HEK293 (cell line): Measurements from ENCODE around the gene PSMB4.

Experiments
- HOXD13 ChIP-seq: sonication (generic); formaldehyde crosslinking; IDR thresholded peaks from 2 replicates; pipeline ENCODE4 v1.8.0; 2022; ENCODE audit warnings: missing genetic modification reagents, borderline replicate concordance
- INSM2 ChIP-seq: fragments of 450-650 bp; formaldehyde crosslinking; IDR thresholded peaks from 2 replicates; pipeline ENCODE4 v1.5.1; 2016; ENCODE audit warnings: missing biosample characterization, missing genetic modification characterization
- PRDM4 ChIP-seq: fragments of 450-650 bp; formaldehyde crosslinking; IDR thresholded peaks from 2 replicates; pipeline ENCODE4 v1.5.1; 2017; ENCODE audit warnings: missing biosample characterization, missing genetic modification characterization
- SCRT2 ChIP-seq: fragments of 450-650 bp; formaldehyde crosslinking; IDR thresholded peaks from 2 replicates; pipeline ENCODE4 v1.5.1; 2016; ENCODE audit warnings: missing biosample characterization, missing genetic modification characterization
- SP7 ChIP-seq: fragments of 450-650 bp; formaldehyde crosslinking; IDR thresholded peaks from 2 replicates; pipeline ENCODE4 v1.5.1; 2016; ENCODE audit warnings: missing biosample characterization, missing genetic modification characterization
- WT1 ChIP-seq: fragments of 450-650 bp; formaldehyde crosslinking; IDR thresholded peaks from 2 replicates; pipeline ENCODE4 v1.5.1; 2016; ENCODE audit warnings: missing biosample characterization, missing genetic modification characterization
- ZBTB10 ChIP-seq: fragments of 450-650 bp; formaldehyde crosslinking; IDR thresholded peaks from 2 replicates; pipeline ENCODE4 v1.5.1; 2016; ENCODE audit warnings: missing biosample characterization, missing genetic modification characterization
- ZBTB44 ChIP-seq: fragments of 450-650 bp; IDR thresholded peaks from 2 replicates; pipeline ENCODE4 v1.5.1; 2018; ENCODE audit warnings: missing biosample characterization, mild to moderate bottlenecking, missing genetic modification characterization
- ZFP41 ChIP-seq: fragments of 450-650 bp; formaldehyde crosslinking; IDR thresholded peaks from 2 replicates; pipeline ENCODE4 v1.5.1; 2016; ENCODE audit warnings: missing biosample characterization, missing genetic modification characterization, borderline replicate concordance
- ZNF138 ChIP-seq: fragments of 450-650 bp; formaldehyde crosslinking; IDR thresholded peaks from 2 replicates; pipeline ENCODE4 v1.5.1; 2016; ENCODE audit warnings: missing biosample characterization, missing genetic modification characterization, borderline replicate concordance
- ZNF175 ChIP-seq: fragments of 450-650 bp; formaldehyde crosslinking; IDR thresholded peaks from 2 replicates; pipeline ENCODE4 v1.5.1; 2016; ENCODE audit warnings: missing biosample characterization, missing genetic modification characterization
- ZNF18 ChIP-seq: fragments of 450-650 bp; formaldehyde crosslinking; IDR thresholded peaks from 2 replicates; pipeline ENCODE4 v1.5.1; 2016; ENCODE audit warnings: missing biosample characterization, missing genetic modification characterization
- ZNF211 ChIP-seq: fragments of 450-650 bp; formaldehyde crosslinking; IDR thresholded peaks from 2 replicates; pipeline ENCODE4 v1.5.1; 2016; ENCODE audit warnings: low read depth, missing biosample characterization, missing genetic modification characterization
- ZNF223 ChIP-seq: fragments of 450-650 bp; formaldehyde crosslinking; IDR thresholded peaks from 2 replicates; pipeline ENCODE4 v1.5.1; 2016; ENCODE audit warnings: missing biosample characterization, missing genetic modification characterization
- ZNF239 ChIP-seq: fragments of 450-650 bp; formaldehyde crosslinking; IDR thresholded peaks from 2 replicates; pipeline ENCODE4 v1.5.1; 2016; ENCODE audit warnings: missing biosample characterization, missing genetic modification characterization
- ZNF341 ChIP-seq: fragments of 450-650 bp; formaldehyde crosslinking; IDR thresholded peaks from 2 replicates; pipeline ENCODE4; 2016; ENCODE audit warnings: low read depth, missing biosample characterization, missing genetic modification characterization
- ZNF366 ChIP-seq: fragments of 450-650 bp; formaldehyde crosslinking; conservative IDR thresholded peaks from 2 replicates; pipeline ENCODE4 v1.5.1; 2016; ENCODE audit warnings: missing biosample characterization, missing genetic modification characterization
- ZNF426 ChIP-seq: fragments of 450-650 bp; formaldehyde crosslinking; IDR thresholded peaks from 2 replicates; pipeline ENCODE4 v1.5.1; 2017; ENCODE audit warnings: missing biosample characterization, missing genetic modification characterization, mild to moderate bottlenecking, inconsistent platforms, moderate library complexity
- ZNF473 ChIP-seq: fragments of 450-650 bp; formaldehyde crosslinking; IDR thresholded peaks from 2 replicates; pipeline ENCODE4 v1.5.1; 2017; ENCODE audit warnings: missing biosample characterization, missing genetic modification characterization
- ZNF548 ChIP-seq: fragments of 450-650 bp; formaldehyde crosslinking; IDR thresholded peaks from 2 replicates; pipeline ENCODE4 v1.5.1; 2016; ENCODE audit warnings: missing biosample characterization, missing genetic modification characterization
- ZNF555 ChIP-seq: fragments of 450-650 bp; formaldehyde crosslinking; conservative IDR thresholded peaks from 2 replicates; pipeline ENCODE4 v1.5.1; 2017; ENCODE audit warnings: missing biosample characterization, mild to moderate bottlenecking, missing genetic modification characterization, inconsistent platforms
- ZNF560 ChIP-seq: fragments of 450-650 bp; formaldehyde crosslinking; IDR thresholded peaks from 2 replicates; pipeline ENCODE4 v1.5.1; 2017; ENCODE audit warnings: missing biosample characterization, missing genetic modification characterization, borderline replicate concordance
- ZNF585B ChIP-seq: fragments of 450-650 bp; formaldehyde crosslinking; IDR thresholded peaks from 2 replicates; pipeline ENCODE4 v1.5.1; 2016; ENCODE audit warnings: missing biosample characterization, missing genetic modification characterization
- ZNF629 ChIP-seq: fragments of 450-650 bp; formaldehyde crosslinking; IDR thresholded peaks from 2 replicates; pipeline ENCODE4 v1.5.1; 2017; ENCODE audit warnings: missing biosample characterization, missing genetic modification characterization
- ZNF692 ChIP-seq: fragments of 450-650 bp; formaldehyde crosslinking; IDR thresholded peaks from 2 replicates; pipeline ENCODE4 v1.5.1; 2016; ENCODE audit warnings: missing biosample characterization, missing genetic modification characterization
- ZNF701 ChIP-seq: fragments of 450-650 bp; formaldehyde crosslinking; IDR thresholded peaks from 2 replicates; pipeline ENCODE4 v1.5.1; 2016; ENCODE audit warnings: missing biosample characterization, missing genetic modification characterization
- ZNF747 ChIP-seq: fragments of 450-650 bp; formaldehyde crosslinking; IDR thresholded peaks from 2 replicates; pipeline ENCODE4 v1.5.1; 2016; ENCODE audit warnings: missing biosample characterization, missing genetic modification characterization
- ZNF776 ChIP-seq: fragments of 450-650 bp; formaldehyde crosslinking; IDR thresholded peaks from 2 replicates; pipeline ENCODE4 v1.5.0; 2017; ENCODE audit warnings: missing biosample characterization, missing genetic modification characterization, borderline replicate concordance
- ZNF837 ChIP-seq: fragments of 450-650 bp; formaldehyde crosslinking; IDR thresholded peaks from 2 replicates; pipeline ENCODE4 v1.5.1; 2016; ENCODE audit warnings: missing biosample characterization, missing genetic modification characterization

Gene PSMB4

GRCh38 chr1:151377150-151377884 lies 22.1 kb upstream of the PSMB4 start (continued):
- TF ChIP-seq ZBTB44 (peak; percentile 56; the same call in 1 of the 2 replicates), ZNF837 (no peak), ZNF629 (tag by site-specific recombination) (no peak), ZNF555 (tag by site-specific recombination) (no peak), ZNF239 (tag by site-specific recombination) (no peak), ZNF473 (tag by site-specific recombination) (no peak), ZNF585B (tag by site-specific recombination) (no peak), ZNF776 (tag by site-specific recombination) (no peak), SP7 (tag by site-specific recombination) (peak; percentile 50; the same call in 1 of the 2 replicates), SCRT2 (tag by site-specific recombination) (no peak), ZNF692 (tag by site-specific recombination) (no peak), ZNF211 (no peak), ZNF175 (no peak), ZNF548 (tag by site-specific recombination) (no peak), ZNF341 (tag by site-specific recombination) (no peak), ZNF426 (tag by site-specific recombination) (no peak), ZNF560 (tag by site-specific recombination) (no peak), ZNF223 (no peak), ZNF747 (tag by site-specific recombination) (no peak), INSM2 (tag by site-specific recombination) (no peak), WT1 (no peak), HOXD13 (CRISPR knock-in tag) (no peak), ZBTB10 (no peak), PRDM4 (tag by site-specific recombination) (peak; percentile 46; the same call in 1 of the 2 replicates), ZNF18 (tag by site-specific recombination) (0 out of 2 replicates have a peak, but pooled peaks have one; percentile 26), ZNF366 (tag by site-specific recombination) (no peak; the same call in 1 of the 2 replicates), ZNF138 (tag by site-specific recombination) (no peak), ZFP41 (no peak), ZNF701 (tag by site-specific recombination) (no peak)
